Suprapubic skin (tissue), 4 donors: ENCODE results near the gene SSC5D.

Experiments used
- POLR2A ChIP-seq, 2 donors: fragments of 450-650 bp; IDR thresholded peaks; one replicate each; pipeline ENCODE4 v1.6.1; 2017; ENCODE audit warnings: antibody characterized with exemption in 2 of 2, mild to moderate bottlenecking in 2 of 2, moderate library complexity in 2 of 2
- POLR2AphosphoS5 ChIP-seq, 3 donors: sonication (generic); formaldehyde crosslinking; IDR thresholded peaks; one replicate each; pipeline ENCODE4 v1.6.1; 2017; ENCODE audit warnings: antibody characterized with exemption in 3 of 3
- TF ChIP-seq, protein P1 (sequence below), 2 donors: fragments of 200-600 bp in 1 of 2; fragments of 450-650 bp in 1 of 2; sonication (generic) in 1 of 2; IDR thresholded peaks; one replicate each; pipeline ENCODE4 v1.5.1; 2016 to 2019; ENCODE audit warnings: antibody characterized with exemption in 2 of 2, mild to moderate bottlenecking in 1 of 2, moderate library complexity in 1 of 2

DNA sequence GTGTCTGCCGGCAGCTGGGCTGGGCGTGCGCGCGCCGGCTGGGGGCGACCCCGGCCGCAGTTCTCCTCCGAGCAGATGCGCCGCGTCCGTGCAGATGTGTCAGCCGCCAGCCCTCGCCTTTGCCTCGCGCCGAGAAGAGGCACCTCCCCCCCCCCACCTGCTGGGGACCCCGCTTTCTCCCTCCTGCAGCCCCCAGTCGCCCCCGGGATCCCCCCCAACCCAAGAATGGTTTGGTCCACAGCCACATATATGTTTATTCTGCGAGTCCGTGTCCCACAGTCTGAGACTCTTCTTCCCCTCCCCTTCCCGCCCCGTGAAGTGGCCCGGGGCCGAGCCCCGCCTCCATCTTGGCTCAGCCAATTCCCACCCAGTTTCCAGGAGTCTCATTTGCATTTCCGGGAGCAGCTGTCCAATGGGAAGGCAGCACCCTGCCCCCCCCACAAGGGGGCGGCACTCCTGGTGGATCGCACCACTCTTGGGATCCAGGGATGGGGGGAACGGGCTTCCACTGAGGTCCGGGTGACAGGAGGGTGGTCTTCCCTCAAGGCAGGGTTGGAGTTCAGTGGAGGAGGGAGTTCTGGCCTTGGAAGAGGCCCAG, 35.4 kb upstream of the SSC5D start:
- TF ChIP-seq, protein P1, sequence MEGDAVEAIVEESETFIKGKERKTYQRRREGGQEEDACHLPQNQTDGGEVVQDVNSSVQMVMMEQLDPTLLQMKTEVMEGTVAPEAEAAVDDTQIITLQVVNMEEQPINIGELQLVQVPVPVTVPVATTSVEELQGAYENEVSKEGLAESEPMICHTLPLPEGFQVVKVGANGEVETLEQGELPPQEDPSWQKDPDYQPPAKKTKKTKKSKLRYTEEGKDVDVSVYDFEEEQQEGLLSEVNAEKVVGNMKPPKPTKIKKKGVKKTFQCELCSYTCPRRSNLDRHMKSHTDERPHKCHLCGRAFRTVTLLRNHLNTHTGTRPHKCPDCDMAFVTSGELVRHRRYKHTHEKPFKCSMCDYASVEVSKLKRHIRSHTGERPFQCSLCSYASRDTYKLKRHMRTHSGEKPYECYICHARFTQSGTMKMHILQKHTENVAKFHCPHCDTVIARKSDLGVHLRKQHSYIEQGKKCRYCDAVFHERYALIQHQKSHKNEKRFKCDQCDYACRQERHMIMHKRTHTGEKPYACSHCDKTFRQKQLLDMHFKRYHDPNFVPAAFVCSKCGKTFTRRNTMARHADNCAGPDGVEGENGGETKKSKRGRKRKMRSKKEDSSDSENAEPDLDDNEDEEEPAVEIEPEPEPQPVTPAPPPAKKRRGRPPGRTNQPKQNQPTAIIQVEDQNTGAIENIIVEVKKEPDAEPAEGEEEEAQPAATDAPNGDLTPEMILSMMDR (IDR thresholded peaks at IDR 0.05) = no peak
- TF ChIP-seq POLR2A (IDR thresholded peaks at IDR 0.05) (no peak), POLR2AphosphoS5 (IDR thresholded peaks at IDR 0.05) (no peak)
